ENCODE results near the gene NME3. TPM values are rescaled to one million over a fixed set of nuclear protein-coding genes. Genes with fewer than 3 reads are reported as not detected.

The NME3 gene
- total and polyA plus RNA-seq, 4 donors = 21.6 to 86.2 (median 80.0) TPM

GRCh38 chr16:1782408-1783264 is 11.3 kb upstream of the NME3 start, which contains the start of the genes NUBP2 and SPSB3:
Gene NUBP2 (plus strand): TSS chr16:1782960. CDS start chr16:1783021, 61 bp downstream.
Gene SPSB3 (minus strand): TSS chr16:1782571. CDS start chr16:1781483, 1,088 bp downstream.
- Histone ChIP-seq H3K27ac (ENCODE audit: low read depth, low read length) (peak within 1 kb of the TSS; percentile 40), H3K36me3 (ENCODE audit: control insufficient read depth, insufficient read depth, low read length) (peaks cover 71% of the 10 kb centered on the region), H3K27me3 (ENCODE audit: control insufficient read depth, insufficient read depth, low read length) (no peaks in the 10 kb centered on the region), H3K4me1 (ENCODE audit: control insufficient read depth, insufficient read depth, low read length) (peaks cover 45% of the 10 kb centered on the region), H3K9me3 (ENCODE audit: control insufficient read depth, insufficient read depth, low read length) (no peaks in the 10 kb centered on the region), H3K4me3 (ENCODE audit: low read depth, low read length) (peak within 1 kb of the TSS; percentile 80)
- under 1% methylated on average over 102 of the region's 102 CpGs for WGBS (ENCODE audit: insufficient coverage)
- DNase-seq (ENCODE audit: low read depth in 4 of 6, low spot score in 6 of 6) = peak; percentile 97 to 100 (median 100)

- H3K27me3 ChIP-seq (ENCODE audit: control insufficient read depth, insufficient read depth, low read length) = no peaks in the 10 kb centered on the region
- H3K36me3 ChIP-seq (ENCODE audit: control insufficient read depth, insufficient read depth, low read length) = peaks cover 71% of the 10 kb centered on the region
- peaks cover 45% of the 10 kb centered on the region for H3K4me1 ChIP-seq (ENCODE audit: control insufficient read depth, insufficient read depth, low read length)
- H3K9me3 ChIP-seq (ENCODE audit: control insufficient read depth, insufficient read depth, low read length) = no peaks in the 10 kb centered on the region
- WGBS (ENCODE audit: insufficient coverage) = under 1% methylated on average over 70 of the region's 70 CpGs
- peak overlapping the region; percentile 80 for H3K4me3 ChIP-seq (ENCODE audit: low read depth, low read length)
- H3K27ac ChIP-seq (ENCODE audit: low read depth, low read length) = peak overlapping the region; percentile 40
- DNase-seq (ENCODE audit: low read depth in 4 of 6, low spot score in 6 of 6) = peak in 1 of 6 donors; percentile 12
Observed at GRCh38 chr16:1781758-1782407, 10.5 kb upstream of the NME3 start.

GRCh38 chr16:1781254-1781653 is 9.9 kb upstream of the NME3 start:
- no peaks in the 10 kb centered on the region for H3K27me3 ChIP-seq (ENCODE audit: control insufficient read depth, insufficient read depth, low read length)
- H3K27ac ChIP-seq (ENCODE audit: low read depth, low read length) = no peak overlapping the region
- H3K4me3 ChIP-seq (ENCODE audit: low read depth, low read length) = peak overlapping the region; percentile 80
- no peaks in the 10 kb centered on the region for H3K9me3 ChIP-seq (ENCODE audit: control insufficient read depth, insufficient read depth, low read length)
- peaks cover 71% of the 10 kb centered on the region for H3K36me3 ChIP-seq (ENCODE audit: control insufficient read depth, insufficient read depth, low read length)
- H3K4me1 ChIP-seq (ENCODE audit: control insufficient read depth, insufficient read depth, low read length) = peaks cover 45% of the 10 kb centered on the region
- WGBS (ENCODE audit: insufficient coverage) = 71% methylated on average over 20 of the region's 20 CpGs
- no peak for DNase-seq (ENCODE audit: low read depth in 4 of 6, low spot score in 6 of 6)

- Histone ChIP-seq H3K4me3 (ENCODE audit: low read depth, low read length) (no peak overlapping the region), H3K4me1 (ENCODE audit: control insufficient read depth, insufficient read depth, low read length) (peaks cover 45% of the 10 kb centered on the region), H3K9me3 (ENCODE audit: control insufficient read depth, insufficient read depth, low read length) (no peaks in the 10 kb centered on the region), H3K36me3 (ENCODE audit: control insufficient read depth, insufficient read depth, low read length) (peaks cover 71% of the 10 kb centered on the region), H3K27me3 (ENCODE audit: control insufficient read depth, insufficient read depth, low read length) (no peaks in the 10 kb centered on the region), H3K27ac (ENCODE audit: low read depth, low read length) (no peak overlapping the region)
- 88% methylated on average over 2 of the region's 6 CpGs for WGBS (ENCODE audit: insufficient coverage)
- no peak for DNase-seq (ENCODE audit: low read depth in 4 of 6, low spot score in 6 of 6)
Observed at GRCh38 chr16:1780677-1781072, 9.3 kb upstream of the NME3 start.

- peaks cover 71% of the 10 kb centered on the region for H3K36me3 ChIP-seq (ENCODE audit: control insufficient read depth, insufficient read depth, low read length)
- H3K27me3 ChIP-seq (ENCODE audit: control insufficient read depth, insufficient read depth, low read length) = no peaks in the 10 kb centered on the region
- 87% methylated on average over 26 of the region's 27 CpGs for WGBS (ENCODE audit: insufficient coverage)
- no peak overlapping the region for H3K4me3 ChIP-seq (ENCODE audit: low read depth, low read length)
- H3K4me1 ChIP-seq (ENCODE audit: control insufficient read depth, insufficient read depth, low read length) = peaks cover 45% of the 10 kb centered on the region
- no peak for DNase-seq (ENCODE audit: low read depth in 4 of 6, low spot score in 6 of 6)
- no peaks in the 10 kb centered on the region for H3K9me3 ChIP-seq (ENCODE audit: control insufficient read depth, insufficient read depth, low read length)
- no peak overlapping the region for H3K27ac ChIP-seq (ENCODE audit: low read depth, low read length)
Observed at GRCh38 chr16:1779741-1780676, 8.7 kb upstream of the NME3 start.

DNA sequence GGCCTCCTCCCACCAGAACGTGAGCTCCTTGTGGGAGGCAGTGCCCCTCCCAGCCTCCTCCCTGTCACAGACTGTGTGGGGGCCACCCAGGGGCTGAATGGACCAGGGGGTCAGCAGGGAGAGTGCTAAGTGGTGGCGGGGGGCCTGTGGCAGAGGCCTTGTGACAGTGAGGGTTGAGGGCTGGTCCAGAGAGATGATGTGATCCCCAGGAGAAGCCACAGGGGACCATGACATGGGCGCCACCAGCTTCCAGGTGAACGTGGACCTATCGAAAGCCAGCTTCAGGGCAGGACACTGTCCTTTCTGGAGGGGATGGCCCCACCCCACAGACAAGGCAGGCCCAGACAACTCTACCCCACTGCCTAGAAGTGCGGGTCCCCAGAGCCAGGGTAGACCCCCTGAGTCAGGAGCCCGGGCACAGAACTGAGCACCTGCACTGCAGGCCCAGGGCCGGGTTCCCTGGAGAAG is 7.9 kb upstream of the NME3 start:
- Histone ChIP-seq H3K4me3 (ENCODE audit: low read depth, low read length) (no peak overlapping the region), H3K27ac (ENCODE audit: low read depth, low read length) (no peak overlapping the region), H3K9me3 (ENCODE audit: control insufficient read depth, insufficient read depth, low read length) (no peaks in the 10 kb centered on the region), H3K4me1 (ENCODE audit: control insufficient read depth, insufficient read depth, low read length) (peaks cover 48% of the 10 kb centered on the region), H3K36me3 (ENCODE audit: control insufficient read depth, insufficient read depth, low read length) (peaks cover 74% of the 10 kb centered on the region), H3K27me3 (ENCODE audit: control insufficient read depth, insufficient read depth, low read length) (no peaks in the 10 kb centered on the region)
- DNase-seq (ENCODE audit: low read depth in 4 of 6, low spot score in 6 of 6) = no peak
- 82% methylated on average over 8 of the region's 8 CpGs for WGBS (ENCODE audit: insufficient coverage)

DNA sequence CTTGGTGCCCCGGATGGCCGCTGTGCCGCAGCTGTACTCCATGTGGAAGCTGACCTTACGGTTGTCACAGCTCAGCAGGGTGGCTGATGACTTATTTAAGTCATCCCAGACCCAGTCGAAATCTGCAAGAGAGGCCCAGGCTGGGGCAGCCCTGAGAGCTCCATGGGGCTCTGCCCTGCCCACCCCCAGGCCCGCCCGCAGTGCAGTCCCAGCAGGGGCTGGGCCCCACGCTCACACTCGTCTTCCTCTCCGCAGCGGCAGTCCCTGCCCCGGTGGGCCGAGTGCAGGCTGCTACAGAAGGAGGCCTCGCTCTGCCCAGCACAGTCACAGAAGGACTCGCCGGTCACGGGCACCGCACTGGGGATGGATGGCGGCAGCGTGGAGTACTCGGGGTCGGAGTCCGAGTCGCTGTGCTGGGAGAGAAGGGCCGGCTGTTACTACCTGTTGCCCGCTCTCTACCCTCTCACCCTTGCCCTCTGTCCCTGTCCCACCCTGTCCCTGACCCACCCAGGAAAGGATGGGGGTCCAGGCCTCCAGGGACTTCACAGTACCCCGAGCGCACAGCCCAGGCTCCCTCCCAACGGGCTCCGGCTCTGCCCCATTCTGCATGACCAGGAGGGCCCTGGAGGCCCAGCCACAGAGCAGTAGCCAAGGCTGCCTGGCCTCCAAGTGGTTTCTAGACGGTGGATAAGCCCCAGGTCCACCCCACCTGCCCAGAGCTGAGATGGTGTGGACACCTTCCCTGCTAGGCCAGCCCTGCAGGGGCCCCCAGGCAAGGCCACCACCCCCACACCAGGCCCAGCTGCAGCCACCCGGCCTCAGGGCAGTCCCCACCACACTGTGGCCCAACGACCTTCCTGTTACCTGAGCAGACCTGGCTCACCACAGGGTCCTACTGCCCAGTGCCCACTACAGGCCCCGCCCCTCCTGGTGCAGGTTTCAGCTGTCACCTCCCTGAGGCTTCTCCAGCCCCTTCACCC is 7.1 kb upstream of the NME3 start:
- H3K9me3 ChIP-seq (ENCODE audit: control insufficient read depth, insufficient read depth, low read length) = no peaks in the 10 kb centered on the region
- 83% methylated on average over 34 of the region's 34 CpGs for WGBS (ENCODE audit: insufficient coverage)
- peaks cover 47% of the 10 kb centered on the region for H3K4me1 ChIP-seq (ENCODE audit: control insufficient read depth, insufficient read depth, low read length)
- H3K27ac ChIP-seq (ENCODE audit: low read depth, low read length) = no peak overlapping the region
- H3K4me3 ChIP-seq (ENCODE audit: low read depth, low read length) = no peak overlapping the region
- no peaks in the 10 kb centered on the region for H3K27me3 ChIP-seq (ENCODE audit: control insufficient read depth, insufficient read depth, low read length)
- DNase-seq (ENCODE audit: low read depth in 4 of 6, low spot score in 6 of 6) = no peak
- peaks cover 77% of the 10 kb centered on the region for H3K36me3 ChIP-seq (ENCODE audit: control insufficient read depth, insufficient read depth, low read length)

- Histone ChIP-seq H3K4me3 (ENCODE audit: low read depth, low read length) (no peak overlapping the region), H3K36me3 (ENCODE audit: control insufficient read depth, insufficient read depth, low read length) (peaks cover 77% of the 10 kb centered on the region), H3K27me3 (ENCODE audit: control insufficient read depth, insufficient read depth, low read length) (no peaks in the 10 kb centered on the region), H3K27ac (ENCODE audit: low read depth, low read length) (no peak overlapping the region), H3K9me3 (ENCODE audit: control insufficient read depth, insufficient read depth, low read length) (no peaks in the 10 kb centered on the region), H3K4me1 (ENCODE audit: control insufficient read depth, insufficient read depth, low read length) (peaks cover 44% of the 10 kb centered on the region)
- DNase-seq (ENCODE audit: low read depth in 4 of 6, low spot score in 6 of 6) = no peak
- WGBS (ENCODE audit: insufficient coverage) = 78% methylated on average over 27 of the region's 36 CpGs
Observed at GRCh38 chr16:1777375-1778199, 6.2 kb upstream of the NME3 start.
